Measurements from ENCODE around the gene PYHIN1.

Gene PYHIN1

GRCh38 chr1:159023723-159024122 is 92.4 kb downstream of the PYHIN1 start:
- no peak overlapping the region for H3K9ac ChIP-seq (ENCODE audit: low read depth, low read length)
- H3K36me3 ChIP-seq (ENCODE audit: control insufficient read depth, insufficient read depth, low read length) = no peaks in the 10 kb centered on the region
- no peak overlapping the region for H3K4me3 ChIP-seq (ENCODE audit: low read depth, low read length)
- peaks cover 2% of the 10 kb centered on the region for H3K4me1 ChIP-seq (ENCODE audit: control insufficient read depth, insufficient read depth, low read length)
- no peaks in the 10 kb centered on the region for H3K9me3 ChIP-seq (ENCODE audit: control insufficient read depth, insufficient read depth, low read length)
- H3K27me3 ChIP-seq (ENCODE audit: control insufficient read depth, insufficient read depth, low read length) = no peaks in the 10 kb centered on the region

- no peaks in the 10 kb centered on the region for H3K36me3 ChIP-seq (ENCODE audit: control insufficient read depth, insufficient read depth, low read length)
- no peaks in the 10 kb centered on the region for H3K9me3 ChIP-seq (ENCODE audit: control insufficient read depth, insufficient read depth, low read length)
- no peak overlapping the region for H3K9ac ChIP-seq (ENCODE audit: low read depth, low read length)
- H3K4me1 ChIP-seq (ENCODE audit: control insufficient read depth, insufficient read depth, low read length) = peaks cover 2% of the 10 kb centered on the region
- H3K4me3 ChIP-seq (ENCODE audit: low read depth, low read length) = no peak overlapping the region
- H3K27me3 ChIP-seq (ENCODE audit: control insufficient read depth, insufficient read depth, low read length) = no peaks in the 10 kb centered on the region
These were observed 93.7 kb downstream of the PYHIN1 start for GRCh38 chr1:159025043-159025442.
